Measurements from ENCODE around the gene DCUN1D5.

GRCh38 chr11:103042161-103042560 lies 49.8 kb downstream of the DCUN1D5 start:
- TF ChIP-seq EZH2 (IDR thresholded peaks at IDR 0.05; ENCODE audit: low read depth, low read length, severe bottlenecking) (no peak), CHD1 (IDR thresholded peaks at IDR 0.05; ENCODE audit: low read depth, low read length) (no peak)
